ENCODE measurements around the gene ZDHHC18. TPM values are rescaled to one million over a fixed set of nuclear protein-coding genes. Genes with fewer than 3 reads are reported as not detected.

The ZDHHC18 gene
- polyA plus RNA-seq, 3 donors: 3.1 to 46.6 (median 6.0) TPM

DNA sequence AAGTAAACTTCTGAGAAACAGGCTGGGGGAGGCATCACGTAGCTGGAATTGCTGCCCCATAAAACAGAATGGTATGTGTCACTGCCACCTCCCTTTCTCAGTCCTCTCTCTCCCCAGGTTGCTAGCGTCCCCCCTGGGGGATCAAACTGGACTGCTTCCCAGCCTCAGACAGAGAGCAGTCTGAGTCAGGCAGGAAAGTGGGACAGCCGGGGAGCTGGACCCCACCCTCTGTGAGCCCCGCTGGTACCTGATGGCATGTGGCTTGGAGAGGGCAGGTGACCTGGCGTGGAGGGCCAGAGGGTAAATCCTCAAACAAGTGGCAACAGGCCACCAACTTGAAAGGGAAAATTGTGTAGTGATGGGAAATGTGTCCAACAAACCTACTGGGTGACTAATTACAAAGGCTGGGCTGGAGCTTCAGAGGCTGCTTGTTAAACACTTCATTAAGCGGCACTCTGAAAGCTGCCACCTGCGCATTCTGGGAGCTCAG lies 35.4 kb downstream of the ZDHHC18 start:
- peaks cover 28% of the 10 kb centered on the region for H3K4me1 Mint-ChIP-seq
- Histone ChIP-seq H2AFZ (ENCODE audit: insufficient read depth, low read depth, low read length, poor library complexity, severe bottlenecking) (no peak overlapping the region), H3K27ac (ENCODE audit: low read depth in 1 of 2, low read length in 2 of 2) (no peak overlapping the region), H3K9me3 (replicated peaks in 1 of 2; ENCODE audit: control insufficient read depth in 1 of 2, insufficient read depth in 1 of 2, low read length in 2 of 2) (no peaks in the 10 kb centered on the region), H3K9ac (ENCODE audit: insufficient read depth, low read length, poor library complexity, severe bottlenecking) (no peak overlapping the region), H3K79me2 (ENCODE audit: insufficient read depth, low read length) (no peaks in the 10 kb centered on the region), H3K4me1 (ENCODE audit: control insufficient read depth in 1 of 2, insufficient read depth in 2 of 2, low read length in 2 of 2) (peaks cover 15 to 28% of the 10 kb centered on the region in 2 donors), H3K4me3 (replicated peaks in 1 of 3; ENCODE audit: low read depth in 2 of 3, low read length in 3 of 3) (no peak overlapping the region), H3K4me2 (replicated peaks; ENCODE audit: extremely low read depth, low read length, poor library complexity, severe bottlenecking) (no peak overlapping the region), H3K27me3 (ENCODE audit: control insufficient read depth in 2 of 2, insufficient read depth in 2 of 2, low read length in 2 of 2) (no peaks in the 10 kb centered on the region), H3K36me3 (replicated peaks in 1 of 2; ENCODE audit: control insufficient read depth in 1 of 2, insufficient read depth in 2 of 2, low read length in 2 of 2) (peaks cover 0 to 7% of the 10 kb centered on the region in 2 donors), H4K20me1 (ENCODE audit: insufficient read depth, low read length) (no peaks in the 10 kb centered on the region)
- 95% methylated on average over 6 of the region's 7 CpGs for WGBS (ENCODE audit: insufficient coverage)
- peaks cover 2 to 10% of the 10 kb centered on the region in 2 donors for H3K36me3 Mint-ChIP-seq
- intact Hi-C loops (cut with micrococcal nuclease): loop anchor here in 1 of 2 donors (5.0 kb wide), 1 partner anchor 35 kb away; the partner anchor contains the start of gene ZDHHC18
- no peak for DNase-seq
- H3K4me3 Mint-ChIP-seq: no peak overlapping the region
- peaks cover 5 to 7% (median 6%) of the 10 kb centered on the region in 3 donors for H3K27me3 Mint-ChIP-seq (ENCODE audit: low read depth in 3 of 3)
- TF ChIP-seq, protein P1, sequence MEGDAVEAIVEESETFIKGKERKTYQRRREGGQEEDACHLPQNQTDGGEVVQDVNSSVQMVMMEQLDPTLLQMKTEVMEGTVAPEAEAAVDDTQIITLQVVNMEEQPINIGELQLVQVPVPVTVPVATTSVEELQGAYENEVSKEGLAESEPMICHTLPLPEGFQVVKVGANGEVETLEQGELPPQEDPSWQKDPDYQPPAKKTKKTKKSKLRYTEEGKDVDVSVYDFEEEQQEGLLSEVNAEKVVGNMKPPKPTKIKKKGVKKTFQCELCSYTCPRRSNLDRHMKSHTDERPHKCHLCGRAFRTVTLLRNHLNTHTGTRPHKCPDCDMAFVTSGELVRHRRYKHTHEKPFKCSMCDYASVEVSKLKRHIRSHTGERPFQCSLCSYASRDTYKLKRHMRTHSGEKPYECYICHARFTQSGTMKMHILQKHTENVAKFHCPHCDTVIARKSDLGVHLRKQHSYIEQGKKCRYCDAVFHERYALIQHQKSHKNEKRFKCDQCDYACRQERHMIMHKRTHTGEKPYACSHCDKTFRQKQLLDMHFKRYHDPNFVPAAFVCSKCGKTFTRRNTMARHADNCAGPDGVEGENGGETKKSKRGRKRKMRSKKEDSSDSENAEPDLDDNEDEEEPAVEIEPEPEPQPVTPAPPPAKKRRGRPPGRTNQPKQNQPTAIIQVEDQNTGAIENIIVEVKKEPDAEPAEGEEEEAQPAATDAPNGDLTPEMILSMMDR (IDR thresholded peaks at IDR 0.05): no peak
- H3K9me3 Mint-ChIP-seq: peaks cover 0 to 2% (median 0%) of the 10 kb centered on the region in 7 donors
- H3K27ac Mint-ChIP-seq: no peak overlapping the region

DNA sequence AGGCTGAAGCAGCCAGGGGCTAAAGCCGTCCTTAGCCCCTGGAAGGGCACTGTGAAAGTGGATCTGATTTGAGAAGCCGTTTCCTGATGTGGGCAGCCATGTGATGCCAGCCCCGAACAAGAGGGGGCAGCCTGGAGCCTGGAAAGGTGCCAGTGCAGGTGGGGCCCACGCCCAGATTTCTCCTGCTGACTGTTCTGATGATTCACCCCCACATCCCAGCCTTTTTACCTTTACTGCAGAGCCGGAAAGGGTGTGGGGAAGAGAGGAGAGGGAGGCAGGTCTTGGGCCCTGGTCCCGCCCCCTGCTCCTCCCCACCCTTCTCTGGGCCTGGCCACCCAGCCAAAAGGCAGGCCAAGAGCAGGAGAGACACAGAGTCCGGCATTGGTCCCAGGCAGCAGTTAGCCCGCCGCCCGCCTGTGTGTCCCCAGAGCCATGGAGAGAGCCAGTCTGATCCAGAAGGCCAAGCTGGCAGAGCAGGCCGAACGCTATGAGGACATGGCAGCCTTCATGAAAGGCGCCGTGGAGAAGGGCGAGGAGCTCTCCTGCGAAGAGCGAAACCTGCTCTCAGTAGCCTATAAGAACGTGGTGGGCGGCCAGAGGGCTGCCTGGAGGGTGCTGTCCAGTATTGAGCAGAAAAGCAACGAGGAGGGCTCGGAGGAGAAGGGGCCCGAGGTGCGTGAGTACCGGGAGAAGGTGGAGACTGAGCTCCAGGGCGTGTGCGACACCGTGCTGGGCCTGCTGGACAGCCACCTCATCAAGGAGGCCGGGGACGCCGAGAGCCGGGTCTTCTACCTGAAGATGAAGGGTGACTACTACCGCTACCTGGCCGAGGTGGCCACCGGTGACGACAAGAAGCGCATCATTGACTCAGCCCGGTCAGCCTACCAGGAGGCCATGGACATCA lies 36.5 kb downstream of the ZDHHC18 start, which contains the start of gene SFN:
Gene SFN (plus strand): TSS at position 369 of the 904 bp plus-strand sequence. CDS start 64 bp downstream, at position 433.
- Mint-ChIP-seq H3K9me3 (peaks cover 0 to 2% (median 0%) of the 10 kb centered on the region in 7 donors), H3K27ac (no peak within 1 kb of the TSS), H3K36me3 (peaks cover under 1 to 3% of the 10 kb centered on the region in 2 donors), H3K27me3 (ENCODE audit: low read depth in 3 of 3) (peaks cover 5 to 7% (median 6%) of the 10 kb centered on the region in 3 donors), H3K4me3 (peak within 1 kb of the TSS; percentile 31 to 96), H3K4me1 (peaks cover 28% of the 10 kb centered on the region)
- TF ChIP-seq, protein P1 (IDR thresholded peaks at IDR 0.05): peak; percentile 22
- no peak within 1 kb of the TSS for H3K27ac ChIP-seq (ENCODE audit: low read depth in 1 of 2, low read length in 2 of 2)
- no peaks in the 10 kb centered on the region for H3K36me3 ChIP-seq (replicated peaks in 1 of 2; ENCODE audit: control insufficient read depth in 1 of 2, insufficient read depth in 2 of 2, low read length in 2 of 2)
- H3K79me2 ChIP-seq (ENCODE audit: insufficient read depth, low read length): no peaks in the 10 kb centered on the region
- intact Hi-C loops (cut with micrococcal nuclease): loop anchor here in 1 of 2 donors (5.0 kb wide), 1 partner anchor 36 kb away; the partner anchor contains the start of gene ZDHHC18
- peaks cover 15 to 28% of the 10 kb centered on the region in 2 donors for H3K4me1 ChIP-seq (ENCODE audit: control insufficient read depth in 1 of 2, insufficient read depth in 2 of 2, low read length in 2 of 2)
- no peaks in the 10 kb centered on the region for H3K27me3 ChIP-seq (ENCODE audit: control insufficient read depth in 2 of 2, insufficient read depth in 2 of 2, low read length in 2 of 2)
- H3K9me3 ChIP-seq (replicated peaks in 1 of 2; ENCODE audit: control insufficient read depth in 1 of 2, insufficient read depth in 1 of 2, low read length in 2 of 2): no peaks in the 10 kb centered on the region
- H4K20me1 ChIP-seq (ENCODE audit: insufficient read depth, low read length): no peaks in the 10 kb centered on the region
- peak within 1 kb of the TSS; percentile 95 for H2AFZ ChIP-seq (ENCODE audit: insufficient read depth, low read depth, low read length, poor library complexity, severe bottlenecking)
- peak within 1 kb of the TSS in 2 of 3 experiments; percentile 58 to 97 for H3K4me3 ChIP-seq (replicated peaks in 1 of 3; ENCODE audit: low read depth in 2 of 3, low read length in 3 of 3)
- DNase-seq: no peak
- 90% methylated on average over 24 of the region's 37 CpGs for WGBS (ENCODE audit: insufficient coverage)
- H3K4me2 ChIP-seq (replicated peaks; ENCODE audit: extremely low read depth, low read length, poor library complexity, severe bottlenecking): peak within 1 kb of the TSS; percentile 93
- peak within 1 kb of the TSS; percentile 56 for H3K9ac ChIP-seq (ENCODE audit: insufficient read depth, low read length, poor library complexity, severe bottlenecking)

Data from CD14-positive monocyte (primary cell).